NT2/D1 (cell line): Measurements from ENCODE around the gene NLRP14.

Experiments used
- DNase-seq: peaks from one replicate; pipeline ENCODE4 v3.0.0-alpha.2; 2011; ENCODE audit warnings: low read depth, low spot score
- H3K27me3 ChIP-seq: 2 replicates; pipeline ENCODE4 v1.6.0; 2011; ENCODE audit warnings: mild to moderate bottlenecking; ENCODE audit not compliant: insufficient read length, insufficient read depth
- H3K36me3 ChIP-seq: 2 replicates; pipeline ENCODE4 v1.6.1; 2011; ENCODE audit warnings: mild to moderate bottlenecking, low read length, mixed read lengths; ENCODE audit not compliant: insufficient read depth, insufficient read length
- H3K4me1 ChIP-seq: 2 replicates; pipeline ENCODE4 v1.5.1; 2011; ENCODE audit not compliant: insufficient read depth, insufficient read length
- H3K4me3 ChIP-seq: 2 replicates; pipeline ENCODE4 v1.5.1; 2011; ENCODE audit warnings: low read depth; ENCODE audit not compliant: insufficient read length
- H3K9ac ChIP-seq: 2 replicates; pipeline ENCODE4 v1.6.0; 2011; ENCODE audit warnings: low read depth; ENCODE audit not compliant: insufficient read length
- H3K9me3 ChIP-seq: 2 replicates; pipeline ENCODE4 v1.5.1; 2011; ENCODE audit warnings: mild to moderate bottlenecking, low read length; ENCODE audit not compliant: insufficient read depth
- SUZ12 ChIP-seq: IDR thresholded peaks from 2 replicates; pipeline ENCODE4 v1.6.1; 2011; ENCODE audit not compliant: insufficient read length, insufficient read depth; ENCODE audit errors: extremely low read depth
- YY1 ChIP-seq: IDR thresholded peaks from 2 replicates; pipeline ENCODE4 v1.6.1; 2011; ENCODE audit not compliant: insufficient read length, insufficient read depth
- ZNF274 ChIP-seq: IDR thresholded peaks from 2 replicates; pipeline ENCODE4 v1.6.1; 2011; ENCODE audit warnings: mild to moderate bottlenecking, low read depth, low read length

The NLRP14 gene

GRCh38 chr11:6995703-6996102 lies 24.6 kb upstream of the NLRP14 start:
- H3K9ac ChIP-seq, result no peak overlapping the region
- H3K4me3 ChIP-seq, result no peak overlapping the region
- TF ChIP-seq SUZ12 (no peak), ZNF274 (no peak), YY1 (no peak)
- no peaks in the 10 kb centered on the region for H3K4me1 ChIP-seq
- no peaks in the 10 kb centered on the region for H3K9me3 ChIP-seq
- no peaks in the 10 kb centered on the region for H3K27me3 ChIP-seq
- no peak for DNase-seq
- peaks cover 6% of the 10 kb centered on the region for H3K36me3 ChIP-seq

GRCh38 chr11:7004482-7004881 lies 15.8 kb upstream of the NLRP14 start:
- Histone ChIP-seq H3K9me3 (no peaks in the 10 kb centered on the region), H3K9ac (no peak overlapping the region), H3K4me3 (no peak overlapping the region), H3K36me3 (peaks cover 13% of the 10 kb centered on the region), H3K27me3 (no peaks in the 10 kb centered on the region), H3K4me1 (no peaks in the 10 kb centered on the region)
- no peak for DNase-seq
- TF ChIP-seq YY1 (no peak), SUZ12 (no peak), ZNF274 (no peak)

GRCh38 chr11:7014118-7014517 lies 6.2 kb upstream of the NLRP14 start:
- no peaks in the 10 kb centered on the region for H3K4me1 ChIP-seq
- no peak for DNase-seq
- no peaks in the 10 kb centered on the region for H3K36me3 ChIP-seq
- TF ChIP-seq SUZ12 (no peak), ZNF274 (no peak), YY1 (no peak)
- H3K4me3 ChIP-seq, result no peak overlapping the region
- no peaks in the 10 kb centered on the region for H3K27me3 ChIP-seq
- H3K9ac ChIP-seq, result no peak overlapping the region
- no peaks in the 10 kb centered on the region for H3K9me3 ChIP-seq

- Histone ChIP-seq H3K9ac (no peak overlapping the region), H3K36me3 (no peaks in the 10 kb centered on the region), H3K9me3 (peaks cover 5% of the 10 kb centered on the region; the same call in 1 of the 2 replicates), H3K4me3 (no peak overlapping the region), H3K4me1 (no peaks in the 10 kb centered on the region), H3K27me3 (peaks cover 10% of the 10 kb centered on the region)
- TF ChIP-seq YY1 (no peak), SUZ12 (no peak), ZNF274 (no peak)
- no peak for DNase-seq
These were observed 4.3 kb upstream of the NLRP14 start for GRCh38 chr11:7016011-7016410.

GRCh38 chr11:7019500-7020182 lies 638 bp upstream of the NLRP14 start:
- Histone ChIP-seq H3K4me3 (peak overlapping the region; percentile 80), H3K9ac (peak overlapping the region; percentile 85), H3K4me1 (no peaks in the 10 kb centered on the region), H3K36me3 (no peaks in the 10 kb centered on the region), H3K9me3 (peaks cover 8% of the 10 kb centered on the region; the same call in 1 of the 2 replicates), H3K27me3 (peaks cover 10% of the 10 kb centered on the region)
- TF ChIP-seq SUZ12 (no peak), ZNF274 (no peak), YY1 (no peak)
- DNase-seq, result peak; percentile 1

- H3K9me3 ChIP-seq, result peaks cover 8% of the 10 kb centered on the region; the same call in 1 of the 2 replicates
- TF ChIP-seq SUZ12 (no peak), ZNF274 (no peak), YY1 (no peak)
- peaks cover 10% of the 10 kb centered on the region for H3K27me3 ChIP-seq
- H3K4me1 ChIP-seq, result no peaks in the 10 kb centered on the region
- no peak overlapping the region for H3K4me3 ChIP-seq
- no peak overlapping the region for H3K9ac ChIP-seq
- DNase-seq, result no peak
- H3K36me3 ChIP-seq, result no peaks in the 10 kb centered on the region
These were observed 1.0 kb downstream of the NLRP14 start for GRCh38 chr11:7021318-7021717.

- no peak for TF ChIP-seq YY1
- no peak for TF ChIP-seq ZNF274
- no peak for TF ChIP-seq SUZ12
- Histone ChIP-seq H3K4me3 (no peak overlapping the region), H3K27me3 (no peaks in the 10 kb centered on the region), H3K9ac (no peak overlapping the region), H3K4me1 (no peaks in the 10 kb centered on the region), H3K9me3 (no peaks in the 10 kb centered on the region), H3K36me3 (no peaks in the 10 kb centered on the region)
- DNase-seq, result no peak
These were observed 7.9 kb downstream of the NLRP14 start for GRCh38 chr11:7028141-7028540.
